ENCODE results near the gene STOML3.

- TF ChIP-seq CTCF (IDR thresholded peaks at IDR 0.05; ENCODE audit: control extremely low read depth in 1 of 3, insufficient read depth in 1 of 3, low read depth in 1 of 3, low read length in 3 of 3) = no peak
- no peak for TF ChIP-seq SP2 (IDR thresholded peaks at IDR 0.05; ENCODE audit: low read length)
- no peak for TF ChIP-seq TAF1 (IDR thresholded peaks at IDR 0.05; ENCODE audit: low read depth, low read length)
- no peak for TF ChIP-seq SIRT6 (IDR thresholded peaks at IDR 0.05; ENCODE audit: low read length)
- TF ChIP-seq BCL11A (IDR thresholded peaks at IDR 0.05; ENCODE audit: low read depth in 2 of 2, low read length in 2 of 2) = no peak
- TF ChIP-seq POLR2AphosphoS5 (IDR thresholded peaks at IDR 0.05; ENCODE audit: low read depth, low read length) = no peak
- no peak for TF ChIP-seq TEAD4 (IDR thresholded peaks at IDR 0.05; ENCODE audit: low read depth, low read length)
- TF ChIP-seq SP4 (IDR thresholded peaks at IDR 0.05; ENCODE audit: low read length) = no peak
- no peak for TF ChIP-seq POLR2A (IDR thresholded peaks at IDR 0.05; ENCODE audit: control extremely low read depth in 1 of 2, low read depth in 2 of 2, low read length in 2 of 2)
- no peak for TF ChIP-seq SP1 (IDR thresholded peaks at IDR 0.05; ENCODE audit: low read depth, low read length)
- no peak for TF ChIP-seq BRCA1 (IDR thresholded peaks at IDR 0.05; ENCODE audit: low read depth, low read length)
- TF ChIP-seq EP300 (IDR thresholded peaks at IDR 0.05; ENCODE audit: borderline replicate concordance in 1 of 2, low read depth in 2 of 2, low read length in 2 of 2) = no peak
- TF ChIP-seq E2F6 (IDR thresholded peaks at IDR 0.05) = no peak
Observed at GRCh38 chr13:38950987-38951386, 39.6 kb downstream of the STOML3 start.
